Peyer's patch (tissue), 4 donors: ENCODE results near the gene CD81. TPM values are rescaled to one million over a fixed set of nuclear protein-coding genes. Genes with fewer than 3 reads are reported as not detected.
"Not testable (repeated sequence)": the region's sequence is repeated elsewhere in the genome, so short reads cannot be mapped to it uniquely, and the experiment has no call there.

Experiments
- DNase-seq, 3 donors: peaks; one replicate each; pipeline ENCODE4 v3.0.0-alpha.2; 2017 to 2019
- H3K27ac ChIP-seq, 4 donors: fragments of 200-600 bp; sonication (generic); one replicate each; pipeline ENCODE4 v1.5.1; 2016 to 2019
- H3K27me3 ChIP-seq, 2 donors: fragments of 200-600 bp; sonication (generic); one replicate each; pipeline ENCODE4 v1.5.1; 2019
- H3K36me3 ChIP-seq, 3 donors: fragments of 200-600 bp; sonication (generic); one replicate each; pipeline ENCODE4 v1.5.1; 2016 to 2019
- H3K4me1 ChIP-seq, 4 donors: fragments of 200-600 bp; sonication (generic); one replicate each; pipeline ENCODE4 v1.5.1; 2016 to 2019
- H3K4me3 ChIP-seq, 4 donors: fragments of 200-600 bp; sonication (generic); 1 replicate in 3 of 4; 2 replicates in 1 of 4; pipeline ENCODE4 v1.5.1; 2016 to 2019; ENCODE audit warnings: mild to moderate bottlenecking in 1 of 4
- H3K9me3 ChIP-seq, 4 donors: fragments of 200-600 bp; sonication (generic); one replicate each; pipeline ENCODE4 v1.5.1; 2016 to 2019; ENCODE audit warnings: mild to moderate bottlenecking in 1 of 4
- CTCF ChIP-seq, 6 experiments: fragments of 450-650 bp in 4 of 6; fragments of 200-600 bp in 2 of 6; sonication (generic) in 1 of 6; IDR thresholded peaks; one replicate each; pipeline ENCODE4 v1.5.1; 2017 to 2019; ENCODE audit warnings: antibody characterized with exemption in 6 of 6, mild to moderate bottlenecking in 3 of 6, moderate library complexity in 1 of 6
- POLR2A ChIP-seq, 2 donors: fragments of 450-650 bp; IDR thresholded peaks; one replicate each; pipeline ENCODE4 v1.5.1; 2017; ENCODE audit warnings: antibody characterized with exemption in 2 of 2, mild to moderate bottlenecking in 2 of 2, moderate library complexity in 2 of 2
- total RNA-seq, 4 donors: library from RNA; depleted of rRNA; stranded (reverse); fragments of >200 nt; gene quantifications; one replicate each; pipeline ENCODE4 v1.1.0, GENCODE V29; 2016

The CD81 gene
- total RNA-seq, 4 donors from 2014 or later = 49.2 to 124 (median 100) TPM

GRCh38 chr11:2360081-2360642 lies 16.9 kb upstream of the CD81 start:
- Histone ChIP-seq H3K27me3 (no peaks in the 10 kb centered on the region), H3K9me3 (no peaks in the 10 kb centered on the region), H3K4me1 (no peaks in the 10 kb centered on the region), H3K36me3 (no peaks in the 10 kb centered on the region), H3K4me3 (no peak overlapping the region), H3K27ac (no peak overlapping the region)
- DNase-seq = no peak
- TF ChIP-seq POLR2A (IDR thresholded peaks at IDR 0.05) (no peak), CTCF (IDR thresholded peaks at IDR 0.05) (no peak)

GRCh38 chr11:2361565-2361964 lies 15.5 kb upstream of the CD81 start:
- no peak for DNase-seq
- no peaks in the 10 kb centered on the region for H3K27me3 ChIP-seq
- no peaks in the 10 kb centered on the region for H3K36me3 ChIP-seq
- TF ChIP-seq CTCF (IDR thresholded peaks at IDR 0.05) = no peak
- H3K9me3 ChIP-seq = no peaks in the 10 kb centered on the region
- no peaks in the 10 kb centered on the region for H3K4me1 ChIP-seq
- H3K4me3 ChIP-seq = no peak overlapping the region
- H3K27ac ChIP-seq = no peak overlapping the region

GRCh38 chr11:2362414-2362813 lies 14.7 kb upstream of the CD81 start:
- Histone ChIP-seq H3K9me3 (no peaks in the 10 kb centered on the region), H3K4me3 (no peak overlapping the region), H3K36me3 (no peaks in the 10 kb centered on the region), H3K27me3 (no peaks in the 10 kb centered on the region), H3K27ac (no peak overlapping the region), H3K4me1 (no peaks in the 10 kb centered on the region)
- TF ChIP-seq POLR2A (IDR thresholded peaks at IDR 0.05) (no peak), CTCF (IDR thresholded peaks at IDR 0.05) (no peak)
- DNase-seq = no peak

- Histone ChIP-seq H3K9me3 (no peaks in the 10 kb centered on the region), H3K36me3 (no peaks in the 10 kb centered on the region), H3K27me3 (no peaks in the 10 kb centered on the region), H3K4me1 (no peaks in the 10 kb centered on the region), H3K4me3 (no peak overlapping the region), H3K27ac (no peak overlapping the region)
- TF ChIP-seq CTCF (IDR thresholded peaks at IDR 0.05) = no peak
- TF ChIP-seq POLR2A (IDR thresholded peaks at IDR 0.05) = no peak
- no peak for DNase-seq
Observed at GRCh38 chr11:2363130-2363529, 14.0 kb upstream of the CD81 start.

GRCh38 chr11:2363577-2364370 lies 13.3 kb upstream of the CD81 start:
- no peaks in the 10 kb centered on the region for H3K9me3 ChIP-seq
- H3K27me3 ChIP-seq = no peaks in the 10 kb centered on the region
- H3K36me3 ChIP-seq = no peaks in the 10 kb centered on the region
- TF ChIP-seq CTCF (IDR thresholded peaks at IDR 0.05) (no peak), POLR2A (IDR thresholded peaks at IDR 0.05) (no peak)
- no peak overlapping the region for H3K4me3 ChIP-seq
- H3K4me1 ChIP-seq = no peaks in the 10 kb centered on the region
- H3K27ac ChIP-seq = no peak overlapping the region
- no peak for DNase-seq

- H3K27ac ChIP-seq, DNase-seq, H3K27me3 ChIP-seq, H3K9me3 ChIP-seq, H3K4me1 ChIP-seq, H3K36me3 ChIP-seq, H3K4me3 ChIP-seq: not testable (repeated sequence)
Observed at GRCh38 chr11:2364386-2364785, 12.7 kb upstream of the CD81 start.
